ENCODE data around the gene APBA2.
A peak's percentile ranks its signal among the peaks of the same experiment; 100 is the strongest.

The APBA2 gene

GRCh38 chr15:29105151-29105854, 219.5 kb downstream of the APBA2 start:
- DNase-seq (ENCODE audit: low read depth): no peak

GRCh38 chr15:29106116-29106515, 220.3 kb downstream of the APBA2 start:
- DNase-seq (ENCODE audit: low read depth): no peak

- DNase-seq (ENCODE audit: low read depth): no peak
Measured at GRCh38 chr15:29106551-29107290, 220.9 kb downstream of the APBA2 start.

GRCh38 chr15:29107291-29107890, 221.6 kb downstream of the APBA2 start:
- no peak for DNase-seq (ENCODE audit: low read depth)

GRCh38 chr15:29107971-29108645, 222.3 kb downstream of the APBA2 start:
- no peak for DNase-seq (ENCODE audit: low read depth)

- no peak for DNase-seq (ENCODE audit: low read depth)
Measured at GRCh38 chr15:29109762-29110161, 224.0 kb downstream of the APBA2 start.

GRCh38 chr15:29110176-29110575, 224.4 kb downstream of the APBA2 start:
- DNase-seq (ENCODE audit: low read depth): no peak

- no peak for DNase-seq (ENCODE audit: low read depth)
Measured at GRCh38 chr15:29110733-29111132, 225.0 kb downstream of the APBA2 start.

- no peak for DNase-seq (ENCODE audit: low read depth)
Measured at GRCh38 chr15:29111705-29112281, 226.0 kb downstream of the APBA2 start.

GRCh38 chr15:29113336-29114220, 227.8 kb downstream of the APBA2 start:
- DNase-seq (ENCODE audit: low read depth): peak; percentile 17

GRCh38 chr15:29114221-29115092, 228.7 kb downstream of the APBA2 start:
- DNase-seq (ENCODE audit: low read depth): no peak

- no peak for DNase-seq (ENCODE audit: low read depth)
Measured at GRCh38 chr15:29115093-29115991, 229.6 kb downstream of the APBA2 start.

- DNase-seq (ENCODE audit: low read depth): no peak
Measured at GRCh38 chr15:29116970-29117700, 231.4 kb downstream of the APBA2 start.

GRCh38 chr15:29117778-29118177, 232.0 kb downstream of the APBA2 start:
- DNase-seq (ENCODE audit: low read depth): no peak

- no peak for DNase-seq (ENCODE audit: low read depth)
Measured at GRCh38 chr15:29119847-29120246, 234.1 kb downstream of the APBA2 start.

GRCh38 chr15:29120593-29121368, 235.0 kb downstream of the APBA2 start:
- no peak for DNase-seq (ENCODE audit: low read depth)

- DNase-seq (ENCODE audit: low read depth): no peak
Measured at GRCh38 chr15:29121369-29121656, 235.5 kb downstream of the APBA2 start.

GRCh38 chr15:29121907-29122306, 236.1 kb downstream of the APBA2 start:
- DNase-seq (ENCODE audit: low read depth): no peak
